HEK293 (cell line): ENCODE data around the gene SLC29A3.
A peak's percentile ranks its signal among the peaks of the same experiment; 100 is the strongest.

Source experiments
- CTCF ChIA-PET: fragments of 350-600 bp; formaldehyde crosslinking; extraction: SDS; loops from one replicate; lab custom pipeline; 2021; ENCODE audit warnings: antibody characterized with exemption; lab: Yijun Ruan, JAX
- POLR2A ChIA-PET: fragments of 300-600 bp; formaldehyde crosslinking; extraction: SDS; loops from one replicate; lab custom pipeline; 2020; ENCODE audit warnings: antibody characterized with exemption, inconsistent platforms; lab: Yijun Ruan, JAX
- H3K27ac ChIP-seq: fragments of 200-500 bp; sonication (Bioruptor generic); 2 replicates; pipeline ENCODE4 v1.5.1; 2014; ENCODE audit warnings: low read depth, low read length, control low read depth, inconsistent platforms; ENCODE audit errors: extremely low read depth
- H3K36me3 ChIP-seq, 2 experiments: fragments of 200-500 bp in 1 of 2; sonication (Bioruptor generic) in 1 of 2; 1 replicate in 1 of 2; 2 replicates in 1 of 2; pipeline ENCODE4 v1.5.1; 2014 to 2017; ENCODE audit warnings: inconsistent platforms in 2 of 2, low read length in 2 of 2; ENCODE audit not compliant: control insufficient read depth in 2 of 2, insufficient read depth in 1 of 2
- H3K4me1 ChIP-seq: fragments of 200-500 bp; sonication (Bioruptor generic); 2 replicates; pipeline ENCODE4 v1.5.1; 2014; ENCODE audit warnings: mild to moderate bottlenecking, low read length, inconsistent platforms; ENCODE audit not compliant: control insufficient read depth, insufficient read depth
- H3K4me3 ChIP-seq: 2 replicates; pipeline ENCODE4 v1.5.1; 2011; ENCODE audit warnings: low read depth, mild to moderate bottlenecking, control low read depth, low read length, moderate library complexity
- H3K9me3 ChIP-seq: fragments of 200-500 bp; sonication (Bioruptor generic); 2 replicates; pipeline ENCODE4 v1.5.1; 2014; ENCODE audit warnings: low read depth, low read length, inconsistent platforms; ENCODE audit not compliant: control insufficient read depth, insufficient read depth
- GLIS2 ChIP-seq: fragments of 450-650 bp; formaldehyde crosslinking; IDR thresholded peaks from 2 replicates; pipeline ENCODE4 v1.5.1; 2016; ENCODE audit warnings: missing biosample characterization, missing genetic modification characterization
- KLF8 ChIP-seq: fragments of 450-650 bp; formaldehyde crosslinking; IDR thresholded peaks from 2 replicates; pipeline ENCODE4 v1.5.1; 2016; ENCODE audit warnings: missing biosample characterization, missing genetic modification characterization
- REST ChIP-seq: fragments of 450-650 bp; formaldehyde crosslinking; IDR thresholded peaks from 2 replicates; pipeline ENCODE4 v1.5.1; 2016; ENCODE audit warnings: missing biosample characterization, missing genetic modification characterization
- SALL2 ChIP-seq: fragments of 450-650 bp; formaldehyde crosslinking; IDR thresholded peaks from 2 replicates; pipeline ENCODE4 v1.5.0; 2017; ENCODE audit warnings: missing biosample characterization, mild to moderate bottlenecking, missing genetic modification characterization, borderline replicate concordance
- SCRT1 ChIP-seq: fragments of 450-650 bp; formaldehyde crosslinking; IDR thresholded peaks from 2 replicates; pipeline ENCODE4 v1.5.1; 2016; ENCODE audit warnings: missing biosample characterization, missing genetic modification characterization, borderline replicate concordance
- SCRT2 ChIP-seq: fragments of 450-650 bp; formaldehyde crosslinking; IDR thresholded peaks from 2 replicates; pipeline ENCODE4 v1.5.1; 2016; ENCODE audit warnings: missing biosample characterization, missing genetic modification characterization
- TRIM28 ChIP-seq: IDR thresholded peaks from 2 replicates; pipeline ENCODE4 v1.6.1; 2011; ENCODE audit warnings: low read length, control low read depth, borderline replicate concordance
- ZBTB1 ChIP-seq: fragments of 450-650 bp; formaldehyde crosslinking; IDR thresholded peaks from 2 replicates; pipeline ENCODE4 v1.5.1; 2016; ENCODE audit warnings: missing biosample characterization, missing genetic modification characterization
- ZBTB11 ChIP-seq: fragments of 450-650 bp; formaldehyde crosslinking; conservative IDR thresholded peaks from 2 replicates; pipeline ENCODE4 v1.5.1; 2016; ENCODE audit warnings: low read depth, missing biosample characterization, missing genetic modification characterization
- ZBTB20 ChIP-seq: fragments of 450-650 bp; formaldehyde crosslinking; IDR thresholded peaks from 2 replicates; pipeline ENCODE4 v1.5.1; 2016; ENCODE audit warnings: missing biosample characterization, missing genetic modification characterization
- ZBTB49 ChIP-seq: fragments of 450-650 bp; formaldehyde crosslinking; IDR thresholded peaks from 2 replicates; pipeline ENCODE4 v1.5.1; 2016; ENCODE audit warnings: missing biosample characterization, missing genetic modification characterization, low read depth
- ZBTB7A ChIP-seq: fragments of 450-650 bp; formaldehyde crosslinking; IDR thresholded peaks from 2 replicates; pipeline ENCODE4 v1.5.1; 2016; ENCODE audit warnings: low read depth, missing biosample characterization, missing genetic modification characterization
- ZNF140 ChIP-seq: fragments of 450-650 bp; formaldehyde crosslinking; IDR thresholded peaks from 2 replicates; pipeline ENCODE4 v1.5.1; 2016; ENCODE audit warnings: missing biosample characterization, missing genetic modification characterization
- ZNF148 ChIP-seq: fragments of 450-650 bp; formaldehyde crosslinking; IDR thresholded peaks from 2 replicates; pipeline ENCODE4 v1.5.0; 2017; ENCODE audit warnings: missing biosample characterization, missing genetic modification characterization, borderline replicate concordance
- ZNF274 ChIP-seq, 2 experiments: fragments of 200-500 bp in 1 of 2; fragments of 450-650 bp in 1 of 2; sonication (Bioruptor generic) in 1 of 2; formaldehyde crosslinking in 1 of 2; IDR thresholded peaks; 2 replicates each; pipeline versions ENCODE4 v1.5.1 to v1.6.1; 2014 to 2016; ENCODE audit warnings: borderline replicate concordance in 1 of 2, inconsistent platforms in 1 of 2, low read length in 1 of 2, missing biosample characterization in 1 of 2, missing genetic modification characterization in 1 of 2
- ZNF302 ChIP-seq: fragments of 450-650 bp; formaldehyde crosslinking; IDR thresholded peaks from 2 replicates; pipeline ENCODE4 v1.5.1; 2016; ENCODE audit warnings: missing biosample characterization, missing genetic modification characterization, low read depth
- ZNF324 ChIP-seq: fragments of 450-650 bp; formaldehyde crosslinking; IDR thresholded peaks from 2 replicates; pipeline ENCODE4 v1.5.1; 2016; ENCODE audit warnings: missing biosample characterization, missing genetic modification characterization
- ZNF394 ChIP-seq: fragments of 450-650 bp; formaldehyde crosslinking; IDR thresholded peaks from 2 replicates; pipeline ENCODE4 v1.5.1; 2016; ENCODE audit warnings: missing biosample characterization, missing genetic modification characterization, mild to moderate bottlenecking, moderate library complexity, borderline replicate concordance
- ZNF654 ChIP-seq: fragments of 450-650 bp; formaldehyde crosslinking; IDR thresholded peaks from 2 replicates; pipeline ENCODE4 v1.5.1; 2016; ENCODE audit warnings: low read depth, missing biosample characterization, missing genetic modification characterization
- ZNF677 ChIP-seq: fragments of 450-650 bp; IDR thresholded peaks from 2 replicates; pipeline ENCODE4 v1.5.0; 2018; ENCODE audit warnings: missing biosample characterization, mild to moderate bottlenecking, missing genetic modification characterization, moderate library complexity

SLC29A3 gene

GRCh38 chr10:71309919-71310318, 9.1 kb upstream of the SLC29A3 start:
- CTCF ChIA-PET: interaction anchor here (0.5 to 1.1 kb wide), 7 partner anchors 10 to 399 kb away, joined by 3 to 5 read pairs (median 3); no protein-coding TSS in a partner anchor
- no peak overlapping the region for H3K27ac ChIP-seq
- no peaks in the 10 kb centered on the region for H3K36me3 ChIP-seq
- H3K9me3 ChIP-seq: no peaks in the 10 kb centered on the region
- TF ChIP-seq ZBTB7A (tag by site-specific recombination) (no peak), KLF8 (no peak), ZBTB1 (tag by site-specific recombination) (no peak), ZNF677 (tag by site-specific recombination) (no peak), SCRT1 (tag by site-specific recombination) (peak; percentile 45; the same call in 1 of the 2 replicates), SALL2 (no peak), SCRT2 (tag by site-specific recombination) (peak; percentile 83), ZNF324 (no peak)
- no peaks in the 10 kb centered on the region for H3K4me1 ChIP-seq
- POLR2A ChIA-PET: no interaction called here
- H3K4me3 ChIP-seq: no peak overlapping the region

GRCh38 chr10:71312220-71312619, 6.8 kb upstream of the SLC29A3 start:
- ChIA-PET CTCF (interaction anchor here (0.6 to 2.5 kb wide), 8 partner anchors 9 to 762 kb away, joined by 3 to 9 read pairs (median 4); no protein-coding TSS in a partner anchor), POLR2A (no interaction called here)
- Histone ChIP-seq H3K4me3 (no peak overlapping the region), H3K4me1 (no peaks in the 10 kb centered on the region), H3K9me3 (no peaks in the 10 kb centered on the region), H3K27ac (no peak overlapping the region), H3K36me3 (no peaks in the 10 kb centered on the region)
- TF ChIP-seq ZNF302 (no peak), REST (tag by site-specific recombination) (peak; percentile 19; the same call in 1 of the 2 replicates), GLIS2 (tag by site-specific recombination) (no peak), TRIM28 (no peak), ZNF148 (tag by site-specific recombination) (no peak), ZNF394 (tag by site-specific recombination) (peak; percentile 72; the same call in 1 of the 2 replicates), ZNF274 (IDR thresholded peaks at IDR 0.05; ENCODE audit: low read length) (no peak), ZNF274 (tag by site-specific recombination; IDR thresholded peaks at IDR 0.05; ENCODE audit: borderline replicate concordance) (no peak), ZNF140 (tag by site-specific recombination) (peak; percentile 47; the same call in 1 of the 2 replicates), ZBTB11 (tag by site-specific recombination) (0 out of 2 replicates have a peak, but pooled peaks have one; percentile 45), ZBTB49 (no peak), ZBTB20 (no peak), ZNF654 (tag by site-specific recombination) (peak; percentile 13; the same call in 1 of the 2 replicates)
